Keratinocyte (primary cell): Measurements from ENCODE around the gene CDH18.

Experiments
- CTCF ChIP-seq, 3 experiments: IDR thresholded peaks in 1 of 3; conservative IDR thresholded peaks in 1 of 3; optimal IDR thresholded peaks in 1 of 3; 2 replicates in 2 of 3; 3 replicates in 1 of 3; pipeline versions ENCODE3 to v1.5.1; 2011; ENCODE audit warnings: low read length in 3 of 3, mild to moderate bottlenecking in 3 of 3, moderate library complexity in 2 of 3, control low read depth in 1 of 3, inconsistent platforms in 1 of 3; ENCODE audit not compliant: insufficient read depth in 2 of 3; ENCODE audit errors: extremely low read depth in 1 of 3
- EZH2 ChIP-seq: IDR thresholded peaks from one replicate; pipeline ENCODE4 v1.6.1; 2012; ENCODE audit warnings: inconsistent platforms, mild to moderate bottlenecking, low read length, moderate library complexity

GRCh38 chr5:19701731-19702130, 286.3 kb downstream of the CDH18 start:
- TF ChIP-seq CTCF (optimal IDR thresholded peaks at IDR 0.05 in 1 of 3, IDR thresholded peaks at IDR 0.05 in 1 of 3, conservative IDR thresholded peaks at IDR 0.05 in 1 of 3; ENCODE audit: extremely low read depth in 1 of 3, insufficient read depth in 2 of 3, low read length in 3 of 3): no peak
- TF ChIP-seq EZH2: no peak
